SK-N-MC (cell line): ENCODE measurements around the gene GLS.

Source experiments
- DNase-seq: peaks from one replicate; pipeline ENCODE4 v3.0.0-alpha.2; 2011; ENCODE audit warnings: low read depth, low spot score
- H3K27ac ChIP-seq: fragments of 200-600 bp; sonication (generic); 2 replicates; pipeline ENCODE4 v1.5.1; 2016; ENCODE audit warnings: mixed run types
- H3K36me3 ChIP-seq: fragments of 200-600 bp; sonication (generic); 2 replicates; pipeline ENCODE4 v1.6.1; 2017; ENCODE audit warnings: antibody characterized with exemption, low read length, mixed read lengths; ENCODE audit not compliant: insufficient read depth
- H3K4me3 ChIP-seq: fragments of 200-600 bp; sonication (generic); 2 replicates; pipeline ENCODE4 v1.5.1; 2016
- H3K9ac ChIP-seq: fragments of 200-600 bp; sonication (generic); 2 replicates; pipeline ENCODE4 v1.8.0; 2017; ENCODE audit warnings: mixed run types, mixed read lengths; ENCODE audit not compliant: insufficient read length
- H3K9me3 ChIP-seq: fragments of 200-600 bp; sonication (generic); 2 replicates; pipeline ENCODE4 v1.6.1; 2017; ENCODE audit warnings: low read depth, mild to moderate bottlenecking, antibody characterized with exemption, low read length, moderate library complexity, mixed read lengths
- EZH2 ChIP-seq: fragments of 200-600 bp; sonication (generic); IDR thresholded peaks from one replicate; pipeline ENCODE4 v1.6.1; 2017; ENCODE audit warnings: antibody characterized with exemption
- FOXP2 ChIP-seq: optimal IDR thresholded peaks from 2 replicates; pipeline ENCODE3; 2011; ENCODE audit warnings: mild to moderate bottlenecking, moderate library complexity; ENCODE audit not compliant: insufficient read depth; ENCODE audit errors: extremely low read length, control extremely low read depth
- POLR2AphosphoS5 ChIP-seq: IDR thresholded peaks from 2 replicates; pipeline ENCODE4 v1.6.1; 2012; ENCODE audit warnings: mild to moderate bottlenecking, low read depth, low read length, borderline replicate concordance

GLS gene

GRCh38 chr2:190889175-190889943 lies 8.7 kb downstream of the GLS start:
- peaks cover 7% of the 10 kb centered on the region; the same call in 1 of the 2 replicates for H3K36me3 ChIP-seq
- peak overlapping the region; percentile 3; the same call in 1 of the 2 replicates for H3K4me3 ChIP-seq
- H3K9ac ChIP-seq, result no peak overlapping the region
- TF ChIP-seq FOXP2 (no peak), EZH2 (no peak), POLR2AphosphoS5 (no peak)
- H3K27ac ChIP-seq, result peak overlapping the region; percentile 76; the same call in 1 of the 2 replicates
- DNase-seq, result no peak
- no peaks in the 10 kb centered on the region for H3K9me3 ChIP-seq

- no peak overlapping the region for H3K4me3 ChIP-seq
- no peaks in the 10 kb centered on the region for H3K9me3 ChIP-seq
- peaks cover 18% of the 10 kb centered on the region; the same call in 1 of the 2 replicates for H3K36me3 ChIP-seq
- no peak for DNase-seq
- H3K27ac ChIP-seq, result no peak overlapping the region
- no peak overlapping the region for H3K9ac ChIP-seq
- no peak for TF ChIP-seq EZH2
- no peak for TF ChIP-seq FOXP2
- TF ChIP-seq POLR2AphosphoS5, result no peak
Observed at GRCh38 chr2:190891372-190891771, 10.8 kb downstream of the GLS start.

GRCh38 chr2:190891889-190892288 lies 11.3 kb downstream of the GLS start:
- Histone ChIP-seq H3K9ac (no peak overlapping the region), H3K36me3 (peaks cover 23% of the 10 kb centered on the region; the same call in 1 of the 2 replicates), H3K27ac (peak overlapping the region; percentile 48; the same call in 1 of the 2 replicates), H3K4me3 (no peak overlapping the region), H3K9me3 (no peaks in the 10 kb centered on the region)
- no peak for DNase-seq
- TF ChIP-seq POLR2AphosphoS5, result no peak
- TF ChIP-seq EZH2, result no peak
- no peak for TF ChIP-seq FOXP2

- Histone ChIP-seq H3K27ac (no peak overlapping the region), H3K9me3 (no peaks in the 10 kb centered on the region), H3K4me3 (no peak overlapping the region), H3K36me3 (peaks cover 23% of the 10 kb centered on the region; the same call in 1 of the 2 replicates), H3K9ac (no peak overlapping the region)
- TF ChIP-seq FOXP2 (no peak), EZH2 (no peak), POLR2AphosphoS5 (no peak)
- DNase-seq, result no peak
Observed at GRCh38 chr2:190893157-190893556, 12.5 kb downstream of the GLS start.

- peak overlapping the region; percentile 46 for H3K9ac ChIP-seq
Observed at GRCh38 chr2:190896477-190896876, 15.9 kb downstream of the GLS start.

GRCh38 chr2:190903693-190904450 lies 23.3 kb downstream of the GLS start:
- Histone ChIP-seq H3K9ac (no peak overlapping the region), H3K4me3 (no peak overlapping the region), H3K27ac (peak overlapping the region; percentile 14; the same call in 1 of the 2 replicates), H3K36me3 (peaks cover 53% of the 10 kb centered on the region), H3K9me3 (no peaks in the 10 kb centered on the region)
- DNase-seq, result no peak
- TF ChIP-seq POLR2AphosphoS5 (no peak), EZH2 (no peak)

More at GRCh38 chr2:190896477-190896876, 15.9 kb downstream of the GLS start:
- peaks cover 27% of the 10 kb centered on the region for H3K36me3 ChIP-seq
- H3K4me3 ChIP-seq, result peak overlapping the region; percentile 56
- no peak for DNase-seq
- TF ChIP-seq EZH2, result no peak
- TF ChIP-seq FOXP2, result no peak
- TF ChIP-seq POLR2AphosphoS5, result no peak
- no peaks in the 10 kb centered on the region for H3K9me3 ChIP-seq
- H3K27ac ChIP-seq, result peak overlapping the region; percentile 88

GRCh38 chr2:190904640-190905261 lies 24.1 kb downstream of the GLS start:
- Histone ChIP-seq H3K4me3 (no peak overlapping the region), H3K36me3 (peaks cover 53% of the 10 kb centered on the region), H3K9me3 (no peaks in the 10 kb centered on the region), H3K27ac (peak overlapping the region; percentile 5; the same call in 1 of the 2 replicates), H3K9ac (no peak overlapping the region)
- TF ChIP-seq FOXP2, result no peak
- no peak for TF ChIP-seq POLR2AphosphoS5
- TF ChIP-seq EZH2, result no peak
- DNase-seq, result no peak

- Histone ChIP-seq H3K9ac (no peak overlapping the region), H3K4me3 (no peak overlapping the region), H3K27ac (0 out of 2 replicates have a peak overlapping the region, but pooled peaks have one; percentile 21), H3K9me3 (no peaks in the 10 kb centered on the region), H3K36me3 (peaks cover 47% of the 10 kb centered on the region)
- DNase-seq, result no peak
- TF ChIP-seq FOXP2, result no peak
- no peak for TF ChIP-seq POLR2AphosphoS5
Observed at GRCh38 chr2:190908532-190908931, 27.9 kb downstream of the GLS start.
